ENCODE data around the gene DUSP16. TPM values are rescaled to one million over a fixed set of nuclear protein-coding genes. Genes with fewer than 3 reads are reported as not detected.

Gene DUSP16
- total and polyA plus RNA-seq, 7 experiments from 2014 or later, result 4.4 to 42.8 (median 29.2) TPM

GRCh38 chr12:12557733-12558132, 4.9 kb downstream of the DUSP16 start:
- no peak overlapping the region for H3K27ac ChIP-seq (ENCODE audit: low read depth, low read length)
- H3K9me3 ChIP-seq (ENCODE audit: control insufficient read depth in 2 of 3, low read length in 3 of 3), result no peaks in the 10 kb centered on the region
- H3K27me3 Mint-ChIP-seq, result no peaks in the 10 kb centered on the region
- CTCF ChIA-PET, result interaction anchor here (1.3 kb wide), 1 partner anchor 76 kb away, joined by 3 read pairs; no protein-coding TSS in a partner anchor
- peaks cover 7 to 8% of the 10 kb centered on the region in 2 donors for H3K4me1 ChIP-seq (ENCODE audit: control insufficient read depth in 2 of 2, insufficient read depth in 2 of 2, low read length in 2 of 2)
- H3K9me3 Mint-ChIP-seq, result peaks cover 0 to 4% (median 0%) of the 10 kb centered on the region in 11 donors
- peak overlapping the region in 3 of 9 donors; percentile 14 to 44 (median 15) for H3K27ac Mint-ChIP-seq
- peaks cover 13 to 49% (median 42%) of the 10 kb centered on the region in 7 donors for H3K4me1 Mint-ChIP-seq
- peaks cover 0 to 37% (median 0%) of the 10 kb centered on the region in 5 donors for H3K36me3 Mint-ChIP-seq
- ATAC-seq (no peak), DNase-seq (no peak)
- H3K27me3 ChIP-seq (ENCODE audit: control insufficient read depth in 2 of 2, insufficient read depth in 2 of 2, low read length in 2 of 2), result no peaks in the 10 kb centered on the region
- H3K36me3 ChIP-seq (ENCODE audit: control insufficient read depth in 2 of 3, insufficient read depth in 3 of 3, low read length in 3 of 3), result peaks cover 0 to 3% (median 0%) of the 10 kb centered on the region in 3 experiments
- H3K4me3 ChIP-seq (ENCODE audit: low read length), result no peak overlapping the region
- POLR2A ChIA-PET, result interaction anchor here (1.0 kb wide), 1 partner anchor 19 kb away, joined by 3 read pairs; no protein-coding TSS in a partner anchor
- intact Hi-C loops (cut with micrococcal nuclease), result no loop called here
- no peak overlapping the region for H3K4me3 Mint-ChIP-seq

DNA sequence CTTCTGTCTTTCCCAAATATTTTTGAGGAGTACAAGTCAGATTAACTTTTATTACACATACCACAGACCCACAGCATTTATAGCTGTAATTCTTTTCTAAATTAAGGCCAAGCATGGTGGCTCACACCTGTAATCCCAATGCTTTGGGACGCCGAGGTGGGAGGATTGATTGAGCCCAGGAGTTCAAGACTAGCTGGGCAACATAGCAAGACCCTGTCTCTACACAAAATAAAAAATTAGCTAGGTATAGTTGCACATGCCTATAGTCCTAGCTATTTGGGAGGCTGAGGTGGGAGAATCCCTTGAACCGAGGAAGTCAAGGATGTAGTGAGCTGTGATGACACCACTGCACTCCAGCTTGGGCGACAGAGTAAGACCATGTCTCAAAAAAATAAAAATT, 7.0 kb downstream of the DUSP16 start:
- ATAC-seq (no peak), DNase-seq (no peak)
- intact Hi-C loops (cut with micrococcal nuclease), result no loop called here
- H3K27me3 ChIP-seq (ENCODE audit: control insufficient read depth in 2 of 2, insufficient read depth in 2 of 2, low read length in 2 of 2), result no peaks in the 10 kb centered on the region
- Mint-ChIP-seq H3K36me3 (peaks cover 0 to 42% (median 0%) of the 10 kb centered on the region in 5 donors), H3K9me3 (peaks cover 0 to 2% (median 0%) of the 10 kb centered on the region in 11 donors), H3K27ac (no peak overlapping the region), H3K27me3 (no peaks in the 10 kb centered on the region), H3K4me1 (peaks cover 11 to 50% (median 39%) of the 10 kb centered on the region in 7 donors), H3K4me3 (no peak overlapping the region)
- H3K4me1 ChIP-seq (ENCODE audit: control insufficient read depth in 2 of 2, insufficient read depth in 2 of 2, low read length in 2 of 2), result peaks cover 3 to 5% of the 10 kb centered on the region in 2 donors
- H3K4me3 ChIP-seq (ENCODE audit: low read length), result no peak overlapping the region
- no peak overlapping the region for H3K27ac ChIP-seq (ENCODE audit: low read depth, low read length)
- CTCF ChIA-PET, result interaction anchor here (0.8 to 1.0 kb wide), 2 partner anchors 39 to 74 kb away, joined by 3 read pairs; no protein-coding TSS in a partner anchor
- POLR2A ChIA-PET, result interaction anchor here (0.6 to 1.9 kb wide), 3 partner anchors 24 to 178 kb away, joined by 3 to 8 read pairs (median 5); no protein-coding TSS in a partner anchor
- H3K9me3 ChIP-seq (ENCODE audit: control insufficient read depth in 2 of 3, low read length in 3 of 3), result no peaks in the 10 kb centered on the region
- H3K36me3 ChIP-seq (ENCODE audit: control insufficient read depth in 2 of 3, insufficient read depth in 3 of 3, low read length in 3 of 3), result no peaks in the 10 kb centered on the region

GRCh38 chr12:12553208-12553785, 9.4 kb downstream of the DUSP16 start:
- Histone ChIP-seq H3K36me3 (ENCODE audit: control insufficient read depth in 2 of 3, insufficient read depth in 3 of 3, low read length in 3 of 3) (no peaks in the 10 kb centered on the region), H3K27me3 (ENCODE audit: control insufficient read depth in 2 of 2, insufficient read depth in 2 of 2, low read length in 2 of 2) (no peaks in the 10 kb centered on the region), H3K4me3 (ENCODE audit: low read length) (no peak overlapping the region), H3K4me1 (ENCODE audit: control insufficient read depth in 2 of 2, insufficient read depth in 2 of 2, low read length in 2 of 2) (no peaks in the 10 kb centered on the region), H3K9me3 (ENCODE audit: control insufficient read depth in 2 of 3, low read length in 3 of 3) (no peaks in the 10 kb centered on the region), H3K27ac (ENCODE audit: low read depth, low read length) (no peak overlapping the region)
- CTCF ChIA-PET, result no interaction called here
- Mint-ChIP-seq H3K27me3 (no peaks in the 10 kb centered on the region), H3K27ac (no peak overlapping the region), H3K4me1 (peaks cover 0 to 45% (median 23%) of the 10 kb centered on the region in 7 donors), H3K4me3 (no peak overlapping the region), H3K9me3 (peaks cover 0 to 2% (median 0%) of the 10 kb centered on the region in 11 donors), H3K36me3 (peaks cover 0 to 45% (median 0%) of the 10 kb centered on the region in 5 donors)
- intact Hi-C loops (cut with micrococcal nuclease), result no loop called here
- DNase-seq, result no peak
- no peak for ATAC-seq
- POLR2A ChIA-PET, result interaction anchor here (1.2 kb wide), 1 partner anchor 10 kb away, joined by 4 read pairs; the partner anchor contains the start of gene DUSP16

DNA sequence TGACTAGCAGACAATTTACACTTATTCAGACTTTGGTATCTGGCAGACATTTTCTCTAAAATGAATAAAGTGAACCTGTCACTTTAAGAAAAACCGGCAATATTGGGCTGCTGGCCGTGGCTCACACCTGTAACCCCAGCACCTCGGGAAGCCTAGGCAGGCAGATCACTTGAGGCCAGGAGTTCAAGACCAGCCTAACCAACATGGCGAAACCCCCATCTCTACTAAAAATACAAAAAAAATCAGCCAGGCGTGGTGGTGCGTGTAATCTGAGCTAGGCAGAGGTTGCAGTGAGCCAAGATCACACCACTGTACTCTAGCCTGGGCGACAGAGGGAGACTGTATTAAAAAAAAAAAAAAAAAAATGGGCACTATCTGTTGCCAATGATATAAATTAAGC, 11.5 kb downstream of the DUSP16 start:
- Mint-ChIP-seq H3K4me1 (peaks cover 0 to 38% (median 18%) of the 10 kb centered on the region in 7 donors), H3K9me3 (no peaks in the 10 kb centered on the region), H3K4me3 (no peak overlapping the region), H3K36me3 (peaks cover 0 to 38% (median 0%) of the 10 kb centered on the region in 5 donors), H3K27me3 (no peaks in the 10 kb centered on the region), H3K27ac (no peak overlapping the region)
- ChIA-PET CTCF (no interaction called here), POLR2A (interaction anchor here (0.6 kb wide), 1 partner anchor 57 kb away, joined by 3 read pairs; no protein-coding TSS in a partner anchor)
- Histone ChIP-seq H3K4me3 (ENCODE audit: low read length) (no peak overlapping the region), H3K27me3 (ENCODE audit: control insufficient read depth in 2 of 2, insufficient read depth in 2 of 2, low read length in 2 of 2) (no peaks in the 10 kb centered on the region), H3K9me3 (ENCODE audit: control insufficient read depth in 2 of 3, low read length in 3 of 3) (no peaks in the 10 kb centered on the region), H3K4me1 (ENCODE audit: control insufficient read depth in 2 of 2, insufficient read depth in 2 of 2, low read length in 2 of 2) (no peaks in the 10 kb centered on the region), H3K27ac (ENCODE audit: low read depth, low read length) (no peak overlapping the region), H3K36me3 (ENCODE audit: control insufficient read depth in 2 of 3, insufficient read depth in 3 of 3, low read length in 3 of 3) (no peaks in the 10 kb centered on the region)
- intact Hi-C loops (cut with micrococcal nuclease), result no loop called here
- DNase-seq (no peak), ATAC-seq (no peak)

GRCh38 chr12:12550277-12550676, 12.4 kb downstream of the DUSP16 start:
- Mint-ChIP-seq H3K27me3 (no peaks in the 10 kb centered on the region), H3K9me3 (no peaks in the 10 kb centered on the region), H3K27ac (peak overlapping the region in 3 of 9 donors; percentile 23 to 62 (median 41)), H3K4me1 (peaks cover 0 to 37% (median 22%) of the 10 kb centered on the region in 7 donors), H3K36me3 (peaks cover 0 to 37% (median 0%) of the 10 kb centered on the region in 5 donors), H3K4me3 (no peak overlapping the region)
- intact Hi-C loops (cut with micrococcal nuclease), result no loop called here
- CTCF ChIA-PET, result interaction anchor here (1.4 kb wide), 1 partner anchor 61 kb away, joined by 6 read pairs; the partner anchor contains the start of gene CREBL2
- ATAC-seq (no peak), DNase-seq (no peak)
- Histone ChIP-seq H3K27me3 (ENCODE audit: control insufficient read depth in 2 of 2, insufficient read depth in 2 of 2, low read length in 2 of 2) (no peaks in the 10 kb centered on the region), H3K4me1 (ENCODE audit: control insufficient read depth in 2 of 2, insufficient read depth in 2 of 2, low read length in 2 of 2) (no peaks in the 10 kb centered on the region), H3K9me3 (ENCODE audit: control insufficient read depth in 2 of 3, low read length in 3 of 3) (no peaks in the 10 kb centered on the region), H3K27ac (ENCODE audit: low read depth, low read length) (no peak overlapping the region), H3K36me3 (ENCODE audit: control insufficient read depth in 2 of 3, insufficient read depth in 3 of 3, low read length in 3 of 3) (no peaks in the 10 kb centered on the region), H3K4me3 (ENCODE audit: low read length) (no peak overlapping the region)
- POLR2A ChIA-PET, result interaction anchor here (0.6 to 2.6 kb wide), 2 partner anchors 11 to 86 kb away, joined by 4 to 11 read pairs; no protein-coding TSS in a partner anchor

DNA sequence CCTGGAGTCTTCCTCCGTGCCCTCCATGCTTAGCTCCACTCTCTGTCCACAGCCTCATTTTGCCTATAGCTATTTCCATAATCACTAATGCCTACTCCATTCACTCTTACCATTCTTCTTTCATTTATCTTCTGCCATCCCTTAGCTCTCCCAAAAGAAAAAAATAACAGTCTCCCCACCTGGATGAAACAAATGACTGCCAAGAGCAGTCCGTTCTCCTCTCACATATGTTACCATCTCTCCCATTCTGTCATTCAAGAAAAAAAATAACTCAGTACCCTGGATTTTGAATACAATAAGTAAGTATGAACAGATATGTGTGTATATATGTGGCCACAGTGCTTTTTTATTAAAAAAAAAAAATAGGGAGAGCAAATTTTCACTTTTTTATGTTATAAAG, 13.2 kb downstream of the DUSP16 start:
- ChIA-PET CTCF (interaction anchor here (1.4 kb wide), 1 partner anchor 62 kb away, joined by 6 read pairs; the partner anchor contains the start of gene CREBL2), POLR2A (interaction anchor here (2.6 kb wide), 1 partner anchor 12 kb away, joined by 11 read pairs; no protein-coding TSS in a partner anchor)
- Mint-ChIP-seq H3K36me3 (peaks cover 0 to 30% (median 0%) of the 10 kb centered on the region in 5 donors), H3K27ac (peak overlapping the region in 2 of 9 donors; percentile 19 to 77), H3K27me3 (no peaks in the 10 kb centered on the region), H3K4me1 (peaks cover 0 to 34% (median 18%) of the 10 kb centered on the region in 7 donors), H3K9me3 (no peaks in the 10 kb centered on the region), H3K4me3 (no peak overlapping the region)
- Histone ChIP-seq H3K36me3 (ENCODE audit: control insufficient read depth in 2 of 3, insufficient read depth in 3 of 3, low read length in 3 of 3) (no peaks in the 10 kb centered on the region), H3K4me3 (ENCODE audit: low read length) (no peak overlapping the region), H3K27ac (ENCODE audit: low read depth, low read length) (no peak overlapping the region), H3K27me3 (ENCODE audit: control insufficient read depth in 2 of 2, insufficient read depth in 2 of 2, low read length in 2 of 2) (no peaks in the 10 kb centered on the region), H3K4me1 (ENCODE audit: control insufficient read depth in 2 of 2, insufficient read depth in 2 of 2, low read length in 2 of 2) (no peaks in the 10 kb centered on the region), H3K9me3 (ENCODE audit: control insufficient read depth in 2 of 3, low read length in 3 of 3) (no peaks in the 10 kb centered on the region)
- intact Hi-C loops (cut with micrococcal nuclease), result no loop called here
- no peak for ATAC-seq
- DNase-seq, result no peak

Measured in naive thymus-derived CD4-positive, alpha-beta T cell (primary cell).